ENCODE data around the gene SCUBE1.

Gene SCUBE1

DNA sequence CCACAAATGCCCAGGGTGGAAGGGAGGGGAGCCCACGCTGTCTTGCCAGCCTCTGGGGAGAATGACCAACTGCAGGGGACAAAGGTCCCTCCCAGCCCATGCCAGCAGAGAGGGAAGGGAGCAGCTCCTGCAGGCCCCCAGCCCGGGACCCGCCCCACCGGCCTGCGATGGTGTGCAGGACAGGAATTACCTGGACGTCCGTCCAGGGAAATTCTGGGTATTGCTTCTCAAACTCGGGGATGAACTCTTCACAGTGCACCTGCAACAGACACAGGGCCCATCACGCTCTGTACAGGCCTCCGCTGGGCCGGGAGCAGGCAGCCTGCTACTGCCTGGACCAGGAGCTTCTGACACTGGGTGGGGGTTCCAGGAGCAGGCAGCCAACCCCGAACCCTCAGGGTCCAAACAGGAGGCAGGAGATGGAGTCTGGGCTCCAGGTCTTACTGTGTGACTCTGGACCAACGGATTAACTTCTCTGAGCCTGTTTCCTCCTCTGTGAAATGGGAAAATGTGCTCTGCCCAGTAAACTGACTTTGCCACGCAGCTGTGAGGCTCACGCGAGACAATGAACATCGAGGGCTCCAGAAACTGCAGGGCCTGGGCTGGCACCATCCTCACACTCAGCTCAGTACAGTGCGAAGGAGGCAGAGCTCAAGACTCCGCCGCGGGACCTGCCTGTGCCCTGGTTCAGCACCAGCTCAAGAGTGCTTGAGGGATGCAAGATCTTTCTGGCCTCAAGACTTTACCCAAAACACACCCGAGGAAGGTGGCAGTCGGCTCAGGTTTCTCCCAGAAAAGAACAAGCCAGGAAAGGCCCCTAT, 173.7 kb downstream of the SCUBE1 start:
- no peak for DNase-seq

DNA sequence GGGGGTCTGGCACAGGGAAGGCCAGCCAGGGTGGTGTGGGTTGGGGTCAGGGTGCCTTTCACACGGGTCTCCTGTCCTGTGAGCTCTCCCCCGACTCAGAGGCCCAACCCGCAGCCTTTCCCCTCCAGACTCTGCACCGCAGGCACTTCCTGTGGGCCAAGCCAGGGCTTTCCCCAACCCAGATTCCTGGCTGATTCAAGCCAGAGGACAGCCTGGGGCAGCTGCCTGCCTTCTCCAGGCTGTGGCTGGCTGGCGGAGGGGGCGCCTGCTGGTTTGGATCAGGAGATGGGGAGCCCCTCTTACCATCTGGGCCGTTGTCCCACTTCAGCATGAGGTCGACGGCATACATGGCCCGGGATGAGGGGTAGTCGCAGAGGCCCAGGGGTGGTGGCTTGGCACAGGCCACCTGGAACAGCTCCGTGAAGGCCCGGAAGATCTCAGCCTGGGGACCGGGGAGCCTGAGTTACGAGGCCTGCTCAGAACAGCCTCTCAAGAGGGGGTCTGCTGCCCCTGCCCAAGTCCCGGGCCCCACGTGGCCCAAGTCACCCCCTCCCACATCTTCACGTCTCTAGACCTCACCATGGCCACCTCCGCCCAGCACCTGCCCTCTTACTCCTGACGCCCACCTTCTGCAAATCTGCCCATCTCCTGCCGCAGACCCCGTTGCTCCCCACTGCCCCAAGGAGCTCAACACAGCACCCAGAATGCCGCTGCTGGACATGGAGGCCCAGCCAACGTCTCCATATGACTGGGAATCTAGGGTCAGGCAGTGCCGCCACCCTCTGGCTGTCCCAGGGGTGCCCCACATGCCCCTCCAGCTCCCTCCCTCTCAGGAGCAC, 174.5 kb downstream of the SCUBE1 start:
- DNase-seq, result peak; percentile 34

DNA sequence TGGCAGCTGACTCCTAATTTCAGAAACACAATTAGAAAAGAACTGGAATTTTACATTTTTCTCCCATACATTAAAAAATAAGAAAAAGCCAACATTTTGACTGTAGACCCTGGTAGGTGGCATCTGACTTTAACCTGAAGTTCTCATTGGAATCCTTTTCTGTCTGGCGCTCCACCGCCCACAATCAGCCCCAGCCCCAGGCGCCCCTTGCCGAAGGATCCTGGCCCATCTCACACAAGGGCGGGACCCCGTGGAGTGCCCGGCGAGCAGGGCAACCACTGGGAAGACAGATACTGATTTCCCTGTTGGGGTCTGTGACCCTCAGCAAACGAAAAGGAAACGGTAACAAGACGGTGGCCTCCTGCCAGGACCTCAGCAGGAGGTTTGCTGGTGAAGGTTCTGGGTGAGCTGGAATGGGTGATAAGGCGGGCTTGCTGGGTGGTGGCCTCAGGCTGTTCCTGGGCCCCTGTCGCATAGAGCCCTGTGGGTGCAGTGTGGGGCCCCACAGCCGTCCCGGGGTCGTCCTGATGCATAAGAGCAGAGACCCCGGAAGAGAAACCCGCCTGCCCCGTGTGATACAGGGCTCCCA, 176.1 kb downstream of the SCUBE1 start:
- no peak for DNase-seq

DNA sequence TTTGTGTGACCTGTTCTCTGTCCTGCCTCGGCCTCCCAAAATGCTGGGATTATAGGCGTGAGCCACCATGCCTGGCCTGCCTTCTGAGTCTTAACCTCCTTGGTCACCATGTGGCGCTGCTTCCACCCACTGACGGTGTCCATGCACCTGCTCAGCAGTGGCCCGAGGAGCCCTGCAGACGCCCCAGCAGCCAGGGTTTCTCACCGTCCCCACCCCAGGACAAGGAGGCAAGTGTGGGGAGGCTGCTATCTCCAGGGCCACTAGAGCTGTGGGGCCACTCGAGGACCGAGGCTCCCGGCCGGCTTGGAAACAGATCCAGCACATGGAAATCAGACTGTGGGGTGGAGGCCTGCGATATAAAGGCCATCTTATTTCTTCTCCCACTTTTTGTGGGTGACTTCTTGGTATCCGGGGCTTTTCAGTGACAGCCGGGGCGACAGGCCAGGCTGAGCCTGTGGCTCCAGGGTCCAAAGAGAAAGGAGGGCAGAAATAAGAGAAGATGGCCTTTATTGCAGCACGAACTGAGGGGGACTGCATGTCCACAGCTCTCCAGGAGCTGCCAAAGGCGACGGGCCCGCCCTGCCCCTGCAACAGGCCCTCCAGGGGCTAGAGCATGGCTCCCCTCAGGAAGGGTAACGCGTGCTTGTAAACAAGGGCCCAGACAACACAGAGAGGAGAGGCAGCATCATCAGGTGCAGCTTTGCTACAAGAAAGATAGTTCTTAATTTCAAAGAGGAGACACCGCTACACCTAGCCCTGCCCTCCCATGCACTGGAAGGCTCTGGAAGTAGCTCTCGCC, 176.8 kb downstream of the SCUBE1 start:
- no peak for DNase-seq

DNA sequence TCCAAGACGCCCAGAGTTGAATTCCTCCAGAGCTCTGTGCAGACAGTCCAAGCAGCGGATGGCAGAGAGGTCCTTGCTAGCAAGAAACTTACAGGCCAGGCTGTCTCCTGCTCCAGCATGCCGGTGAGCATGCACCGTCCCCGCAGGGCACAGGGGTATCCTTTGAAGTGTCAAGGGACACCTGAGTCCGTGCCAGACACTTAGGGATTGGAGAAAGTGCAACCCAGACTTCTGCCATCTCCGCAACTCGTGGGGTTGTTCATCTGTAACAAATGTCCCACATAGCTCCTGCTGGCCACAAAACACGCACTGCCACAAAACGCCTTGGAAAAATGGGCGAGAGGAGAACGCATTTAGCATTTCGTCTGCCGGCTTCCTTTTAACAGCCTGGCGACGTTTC, 178.5 kb downstream of the SCUBE1 start:
- no peak for DNase-seq

DNA sequence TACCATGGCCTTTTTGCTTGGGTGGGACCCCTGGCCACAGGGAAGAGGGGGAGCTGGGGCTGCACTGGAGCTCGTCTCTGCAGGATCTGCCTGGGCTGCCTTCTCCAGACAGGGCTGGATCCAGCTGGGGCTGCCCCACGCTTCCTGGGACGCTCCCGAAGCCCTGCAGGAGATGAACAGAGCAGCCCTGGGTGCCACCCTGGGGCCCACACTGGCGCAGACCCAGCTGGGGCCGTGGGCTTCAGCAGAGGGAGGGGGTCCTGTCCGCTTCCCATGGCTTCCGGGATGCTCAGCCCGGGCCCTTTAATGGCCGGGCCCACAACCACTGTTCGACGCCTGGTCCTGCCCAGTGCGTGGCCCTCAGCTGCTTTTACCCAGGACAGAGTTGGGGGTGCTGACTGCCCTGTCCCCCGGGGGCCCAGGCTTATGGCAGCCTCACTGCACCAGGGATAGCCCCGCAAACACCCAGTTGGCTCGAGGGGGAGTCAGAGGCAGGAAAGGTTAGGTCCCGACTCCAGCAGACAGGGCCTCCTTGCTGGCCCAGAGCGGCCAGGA, 179.9 kb downstream of the SCUBE1 start:
- DNase-seq, result no peak

DNA sequence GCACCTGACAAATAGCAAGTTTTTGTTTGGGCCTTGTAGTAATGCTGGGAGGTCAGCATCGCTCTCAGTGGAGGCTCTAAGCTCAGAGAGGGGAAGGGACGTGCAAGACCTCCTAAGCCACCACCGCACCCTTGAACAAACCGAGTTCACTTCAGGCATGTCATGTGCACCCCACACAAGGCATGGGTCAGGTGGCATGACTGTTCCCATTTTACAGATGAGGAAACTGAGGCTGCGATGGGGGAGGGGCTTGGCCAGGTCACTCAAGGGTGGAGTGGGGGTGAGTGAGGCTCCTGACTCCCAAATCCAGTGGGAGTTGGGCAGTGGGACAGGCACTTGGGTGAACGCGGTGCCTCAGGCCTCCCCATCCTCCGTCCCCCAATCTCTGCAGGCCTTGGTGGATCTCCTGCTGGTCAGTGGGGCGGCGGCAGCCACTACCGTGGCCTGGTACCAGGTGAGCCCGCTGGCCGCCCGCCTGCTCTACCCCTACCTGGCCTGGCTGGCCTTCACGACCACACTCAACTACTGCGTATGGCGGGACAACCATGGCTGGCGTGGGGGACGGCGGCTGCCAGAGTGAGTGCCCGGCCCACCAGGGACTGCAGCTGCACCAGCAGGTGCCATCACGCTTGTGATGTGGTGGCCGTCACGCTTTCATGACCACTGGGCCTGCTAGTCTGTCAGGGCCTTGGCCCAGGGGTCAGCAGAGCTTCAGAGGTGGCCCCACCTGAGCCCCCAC, 180.6 kb downstream of the SCUBE1 start:
- DNase-seq, result no peak

DNA sequence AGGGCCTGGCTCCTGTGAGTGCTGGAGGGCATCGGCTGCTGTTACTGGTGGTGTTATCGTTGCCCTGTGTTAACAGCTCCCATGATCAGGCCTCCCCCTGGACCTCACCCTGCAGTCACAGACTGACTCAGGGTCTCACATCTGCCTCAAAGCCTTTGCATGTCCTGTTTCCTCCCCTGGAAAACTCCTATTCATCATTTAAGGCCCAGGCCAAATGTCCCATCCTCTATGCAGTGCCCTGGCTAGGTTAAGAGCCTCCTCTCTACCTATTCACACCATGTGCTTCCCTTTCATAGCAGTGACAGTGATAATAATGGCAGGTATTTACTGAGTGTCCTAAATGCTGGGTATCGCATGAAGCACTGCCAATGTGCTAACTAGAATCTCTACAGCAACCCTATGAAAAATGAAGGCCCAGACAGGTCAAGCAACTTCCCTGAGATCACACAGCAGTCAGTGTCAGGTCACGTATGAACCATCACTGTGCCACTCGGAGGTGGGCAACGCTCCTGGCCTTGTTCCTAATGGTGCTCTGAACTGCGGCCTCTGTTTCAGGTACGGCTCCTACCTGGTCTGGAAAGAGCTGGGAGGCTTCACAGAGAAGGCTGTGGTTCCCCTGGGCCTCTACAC, 182.6 kb downstream of the SCUBE1 start:
- DNase-seq, result no peak

DNA sequence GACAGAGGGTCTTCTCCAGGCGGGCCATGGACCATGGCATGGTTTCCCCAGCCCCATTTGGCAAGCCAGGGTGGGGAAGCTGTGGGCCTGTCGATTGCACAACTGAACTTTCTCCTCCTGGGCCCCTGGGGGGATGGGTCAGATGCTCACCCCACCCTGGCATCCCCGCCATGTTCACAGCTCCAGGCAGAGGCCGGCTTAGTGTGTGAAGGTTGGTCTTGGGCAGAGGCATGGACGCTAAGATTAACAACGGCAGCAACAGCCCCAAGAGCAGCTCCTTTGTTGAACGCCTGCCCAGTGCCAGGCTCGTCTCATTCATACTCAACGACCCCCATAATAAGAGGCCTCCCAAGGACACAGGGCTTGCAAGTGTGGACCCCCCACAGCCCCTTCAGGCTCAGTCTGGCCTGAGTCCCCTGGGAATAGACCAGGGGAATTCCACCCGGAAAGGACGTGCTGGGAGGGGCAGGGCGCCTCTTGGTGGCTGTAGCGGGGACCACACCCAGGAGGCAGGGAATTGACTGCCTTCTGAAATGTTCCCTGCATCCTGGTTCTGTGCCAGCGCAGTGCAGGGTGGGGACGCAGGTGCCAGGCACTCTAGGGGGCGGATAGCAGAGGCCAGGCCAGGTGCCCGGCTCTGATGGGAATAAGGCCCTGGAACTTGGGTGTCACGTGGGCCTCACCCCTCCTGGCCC, 183.5 kb downstream of the SCUBE1 start:
- DNase-seq, result peak; percentile 21

DNA sequence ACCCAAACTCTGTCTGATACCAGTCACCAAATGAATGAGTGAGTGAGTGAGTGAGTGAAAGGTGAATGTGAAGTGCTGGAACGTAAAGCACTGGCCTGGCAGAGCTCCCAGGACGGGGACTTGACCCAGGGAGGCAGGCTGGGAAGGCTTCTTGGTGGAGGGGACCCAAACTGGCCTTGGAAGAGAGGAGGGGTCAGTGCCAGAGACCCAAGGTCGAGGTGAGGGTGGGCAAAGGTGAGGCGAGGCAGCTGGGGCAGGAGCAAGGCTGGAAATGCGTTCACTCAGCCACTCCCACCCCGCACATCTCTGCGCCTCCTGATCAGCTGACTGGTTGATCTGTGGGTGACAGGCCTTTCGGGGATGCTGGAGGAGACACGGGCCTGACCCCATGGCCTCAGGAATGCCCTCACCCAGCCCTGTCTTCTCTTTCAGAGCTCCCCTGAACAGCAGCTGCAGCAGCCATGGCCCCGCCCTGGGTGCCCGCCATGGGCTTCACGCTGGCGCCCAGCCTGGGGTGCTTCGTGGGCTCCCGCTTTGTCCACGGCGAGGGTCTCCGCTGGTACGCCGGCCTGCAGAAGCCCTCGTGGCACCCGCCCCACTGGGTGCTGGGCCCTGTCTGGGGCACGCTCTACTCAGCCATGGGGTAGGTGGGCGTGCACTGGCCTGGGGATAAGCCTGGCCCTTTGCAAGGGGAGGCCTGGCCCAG, 184.2 kb downstream of the SCUBE1 start:
- DNase-seq, result no peak

DNA sequence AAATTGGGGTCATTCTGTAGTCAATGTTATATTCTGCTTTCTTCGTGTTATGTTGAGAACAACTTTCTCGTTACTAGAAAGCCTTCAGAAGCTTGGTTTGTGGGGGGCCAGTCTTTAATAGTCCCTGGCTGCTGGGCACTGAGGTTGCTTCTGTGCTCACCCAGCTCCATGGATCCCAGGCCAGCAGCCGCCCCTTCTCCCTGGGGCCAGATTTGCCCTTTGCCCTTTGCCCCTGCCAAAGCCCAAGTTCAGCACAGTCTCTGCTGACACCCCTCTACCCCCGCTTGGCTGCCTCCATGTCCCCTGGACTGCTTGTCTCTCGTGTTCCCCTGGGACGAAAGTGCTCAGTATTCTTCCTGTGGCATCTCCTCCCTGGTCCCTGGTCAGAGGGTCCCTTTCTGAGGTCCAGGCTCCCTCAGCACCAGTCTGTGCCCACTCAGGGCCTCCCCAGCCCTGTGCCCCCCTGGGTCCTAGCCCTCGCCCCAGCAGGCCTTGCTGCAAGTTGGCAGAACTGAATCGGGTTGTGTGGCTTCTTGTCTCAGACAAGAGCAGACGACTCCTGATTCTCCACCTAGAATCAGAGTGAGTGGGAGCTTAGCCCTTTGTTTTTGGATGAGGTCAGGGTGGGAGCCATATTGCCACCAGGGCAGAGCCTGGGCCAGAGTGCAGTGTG, 185.2 kb downstream of the SCUBE1 start:
- DNase-seq, result no peak

DNA sequence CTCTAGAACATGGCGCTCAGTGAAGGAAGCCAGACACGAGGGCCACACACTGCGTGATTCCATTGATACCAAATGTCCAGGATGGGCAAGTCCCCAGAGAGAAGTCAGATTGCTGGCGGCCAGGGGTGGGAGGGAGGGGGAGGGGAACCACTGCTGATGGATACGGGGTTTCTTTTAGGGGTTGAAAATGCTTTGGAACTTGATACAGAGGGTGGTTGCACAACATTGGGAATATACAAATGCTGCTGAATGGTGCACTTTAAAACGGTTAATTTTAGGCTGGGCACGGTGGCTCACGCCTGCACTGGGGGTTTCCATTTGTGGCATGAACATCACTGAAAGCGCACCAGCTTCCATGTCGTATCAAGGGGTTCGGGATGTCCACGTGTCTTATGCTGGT, 186.8 kb downstream of the SCUBE1 start:
- DNase-seq, result no peak

DNA sequence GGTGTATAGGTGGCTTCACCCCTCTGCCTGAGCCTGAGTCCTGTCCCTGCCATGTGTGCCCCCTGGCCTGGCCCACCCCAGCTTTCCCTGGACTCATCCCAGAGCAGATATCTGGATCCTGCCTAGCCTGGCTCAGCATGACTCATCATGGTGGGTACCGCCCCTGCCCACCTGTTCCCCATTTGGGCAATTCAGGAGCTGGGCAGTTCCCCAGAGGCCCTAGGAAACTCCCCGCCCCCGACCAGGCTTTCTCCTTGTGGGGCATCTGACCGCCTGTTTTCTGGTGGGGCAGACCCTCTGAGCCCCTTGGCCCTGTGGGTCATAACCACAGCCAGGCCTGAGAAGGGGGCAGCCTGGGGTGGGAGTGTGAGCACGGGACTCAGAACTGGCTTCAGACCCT, 187.4 kb downstream of the SCUBE1 start:
- no peak for DNase-seq

DNA sequence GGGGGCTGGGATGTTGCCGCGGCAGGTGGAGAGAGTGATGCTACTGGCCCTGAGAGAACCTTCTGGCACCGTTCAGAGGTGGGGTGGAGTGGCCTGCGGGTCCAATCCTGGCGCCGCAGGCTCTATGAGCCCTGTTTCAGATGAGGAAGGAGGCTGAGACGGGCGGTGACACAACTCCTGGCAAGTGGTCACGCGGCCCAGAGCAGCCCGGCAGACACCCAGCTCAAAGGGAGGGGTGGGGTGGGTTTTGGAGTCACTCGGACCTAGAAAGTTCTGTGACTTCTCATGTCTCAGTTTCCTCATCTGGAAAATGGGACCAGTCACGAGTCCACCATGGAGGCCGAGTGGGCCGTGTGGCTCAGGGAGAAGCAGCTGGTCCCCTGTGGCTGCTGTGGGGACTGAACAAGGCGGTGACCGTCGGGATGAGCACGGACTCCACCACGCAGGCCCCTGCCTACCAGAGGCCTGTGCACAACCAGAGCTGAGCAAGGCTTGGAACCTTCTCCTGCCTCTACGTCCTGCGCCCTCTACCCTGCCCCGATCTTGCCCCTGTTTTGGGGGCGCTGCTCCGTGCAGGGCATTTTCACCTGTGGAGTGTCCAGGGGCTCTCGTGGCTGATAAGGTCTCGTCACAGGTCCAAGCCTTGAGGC, 188.2 kb downstream of the SCUBE1 start:
- DNase-seq, result no peak

DNA sequence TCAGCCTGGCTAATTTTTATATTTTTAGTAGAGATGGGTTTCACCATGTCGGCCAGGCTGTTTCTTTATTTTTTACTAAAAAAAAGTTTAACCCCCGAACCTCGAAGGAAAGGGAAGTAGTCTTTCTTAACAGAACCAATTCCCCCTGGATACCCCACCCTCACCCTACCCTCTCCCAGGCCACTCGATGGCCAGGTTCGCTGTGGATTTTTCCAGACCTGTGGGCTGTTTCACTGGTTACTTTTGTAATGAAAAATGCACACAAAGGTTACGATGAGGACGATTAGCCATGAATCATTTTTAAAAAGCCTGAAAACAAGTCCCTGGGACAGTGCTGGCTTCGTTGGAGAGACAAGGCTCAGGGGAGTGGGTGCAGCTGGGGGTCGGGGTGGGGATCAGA, 189.3 kb downstream of the SCUBE1 start:
- no peak for DNase-seq

DNA sequence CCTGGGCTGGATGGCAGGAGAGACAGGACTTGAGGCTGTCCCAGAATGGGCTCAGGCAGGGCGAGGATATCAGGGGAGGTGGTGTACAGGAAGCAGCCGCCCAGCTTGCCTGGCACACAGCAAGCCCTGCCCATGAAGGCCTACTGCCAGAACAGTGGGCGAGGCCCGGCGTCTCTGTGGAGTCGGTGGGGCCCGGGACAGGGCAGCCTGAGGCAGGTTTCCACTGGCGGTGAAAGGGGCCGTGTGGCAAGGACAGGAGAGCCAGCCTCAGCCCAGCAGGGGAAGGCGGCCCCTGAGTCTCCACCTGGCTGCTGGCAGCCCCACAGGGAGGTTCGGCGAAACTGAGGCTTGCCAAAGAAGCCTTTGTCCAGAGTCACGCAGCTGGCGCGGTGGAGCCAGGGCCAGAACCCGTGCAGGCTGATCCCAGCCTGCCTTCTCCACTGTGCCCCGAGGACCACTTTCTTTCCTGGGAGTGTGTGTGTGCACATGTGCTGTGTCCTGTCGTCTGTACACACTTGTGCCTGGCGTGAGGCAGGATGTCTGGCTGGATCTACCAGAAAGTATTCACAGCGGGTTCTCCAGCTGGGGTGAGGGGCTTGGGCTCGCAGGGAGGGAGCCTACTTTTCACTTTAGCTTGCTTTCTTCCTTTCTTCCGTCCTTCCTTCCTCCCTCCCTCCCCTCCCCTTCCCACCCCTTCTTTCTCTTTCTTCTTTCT, 190.7 kb downstream of the SCUBE1 start:
- DNase-seq, result peak; percentile 38

DNA sequence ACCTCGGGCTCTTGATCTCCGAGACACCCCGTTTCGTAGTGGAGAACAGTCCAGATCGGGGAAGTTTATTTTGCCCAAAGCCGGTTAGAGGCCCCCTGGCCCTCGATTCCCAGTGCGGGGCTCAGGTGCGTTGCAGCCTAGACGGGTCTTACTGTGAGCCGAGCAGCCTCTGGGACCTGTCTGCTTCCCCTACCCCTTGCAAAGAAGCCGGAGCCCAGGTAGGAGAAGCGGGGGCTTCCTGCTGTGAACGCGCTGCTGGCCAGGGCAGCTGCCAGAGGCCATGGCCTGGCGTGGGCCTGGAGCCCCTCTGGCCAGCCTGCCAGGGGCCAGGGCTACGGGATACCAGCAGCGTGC, 191.2 kb downstream of the SCUBE1 start:
- DNase-seq, result no peak

DNA sequence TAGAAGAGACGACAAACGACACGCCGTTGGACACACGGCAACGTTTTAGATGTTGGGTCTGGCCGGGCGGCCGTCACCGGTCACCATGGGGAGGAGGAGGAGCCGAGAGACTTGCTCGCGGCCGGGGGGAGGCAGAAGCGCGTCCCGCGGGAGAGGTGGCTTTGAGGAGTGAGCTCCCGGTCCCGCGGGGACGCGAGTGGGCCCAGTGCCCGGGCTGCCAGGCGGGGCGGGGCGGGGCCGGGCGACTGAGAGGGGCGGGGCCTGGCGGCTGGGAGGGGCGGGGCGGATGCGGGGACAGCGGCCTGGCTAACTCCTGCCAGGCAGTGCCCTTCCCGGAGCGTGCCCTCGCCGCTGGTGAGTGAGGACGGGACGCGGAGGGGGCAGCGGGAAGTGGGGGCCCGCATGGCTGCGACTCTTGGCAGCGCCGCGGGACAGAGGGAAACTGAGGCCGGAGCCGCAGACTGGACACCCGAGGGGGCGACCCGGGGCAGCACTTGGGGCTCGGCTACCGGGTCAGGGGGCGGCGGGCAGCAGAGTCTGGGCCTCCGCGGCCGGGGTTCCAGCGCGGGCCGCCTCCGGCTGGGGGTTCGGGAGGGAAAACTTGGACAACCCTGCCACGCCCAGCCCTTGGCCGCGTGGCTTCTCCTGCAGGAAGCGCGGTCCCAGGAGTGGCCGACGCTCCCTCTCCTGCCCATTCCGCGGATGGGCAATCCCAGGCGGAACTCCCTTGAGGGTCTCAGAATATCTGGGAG, 191.7 kb downstream of the SCUBE1 start, which contains the start of gene TSPO:
TSS of gene TSPO (plus strand) at position 309 of the 752 bp plus-strand sequence. CDS start 7,680 bp downstream, outside the sequence.
- DNase-seq, result peak; percentile 63
